ENCODE measurements around the gene SERTAD3. TPM values are rescaled to one million over a fixed set of nuclear protein-coding genes. Genes with fewer than 3 reads are reported as not detected.
A peak's percentile ranks its signal among the peaks of the same experiment; 100 is the strongest.
"Not testable (repeated sequence)": the region's sequence is repeated elsewhere in the genome, so short reads cannot be mapped to it uniquely, and the experiment has no call there.

SERTAD3 gene
- 26.0 and 29.9 TPM in 2 replicates for total RNA-seq (2014; rRNA removed; shearing (Covaris generic))

GRCh38 chr19:40444000-40444824 is at the start of gene SERTAD3:
Gene SERTAD3, minus strand, starts transcription at chr19:40444335. Its CDS starts 2,255 bp downstream, at chr19:40442080.
- H3K36me3 ChIP-seq (replicated peaks; ENCODE audit: control insufficient read depth, insufficient read depth, low read length), result peaks cover 11% of the 10 kb centered on the region
- H3K27me3 ChIP-seq (ENCODE audit: control insufficient read depth, insufficient read depth, low read length), result no peaks in the 10 kb centered on the region
- peak; percentile 99 for DNase-seq

GRCh38 chr19:40493778-40494177 is 49.6 kb upstream of the SERTAD3 start:
- H3K4me3 ChIP-seq (ENCODE audit: insufficient read depth, low read depth, low read length), result no peak overlapping the region
- H3K36me3 ChIP-seq (replicated peaks; ENCODE audit: control insufficient read depth, insufficient read depth, low read length), result no peaks in the 10 kb centered on the region
- peaks cover 13% of the 10 kb centered on the region for H3K27me3 ChIP-seq (ENCODE audit: control insufficient read depth, insufficient read depth, low read length)
- no peak for DNase-seq

More at GRCh38 chr19:40444000-40444824, at the start of gene SERTAD3:
- peak within 1 kb of the TSS; percentile 89 for H3K4me3 ChIP-seq (ENCODE audit: insufficient read depth, low read depth, low read length)

- no peak overlapping the region for H3K4me3 ChIP-seq (ENCODE audit: insufficient read depth, low read depth, low read length)
- DNase-seq, result no peak
- no peaks in the 10 kb centered on the region for H3K36me3 ChIP-seq (replicated peaks; ENCODE audit: control insufficient read depth, insufficient read depth, low read length)
- peaks cover 18% of the 10 kb centered on the region for H3K27me3 ChIP-seq (ENCODE audit: control insufficient read depth, insufficient read depth, low read length)
Measured at GRCh38 chr19:40492274-40492673, 48.1 kb upstream of the SERTAD3 start.

DNA sequence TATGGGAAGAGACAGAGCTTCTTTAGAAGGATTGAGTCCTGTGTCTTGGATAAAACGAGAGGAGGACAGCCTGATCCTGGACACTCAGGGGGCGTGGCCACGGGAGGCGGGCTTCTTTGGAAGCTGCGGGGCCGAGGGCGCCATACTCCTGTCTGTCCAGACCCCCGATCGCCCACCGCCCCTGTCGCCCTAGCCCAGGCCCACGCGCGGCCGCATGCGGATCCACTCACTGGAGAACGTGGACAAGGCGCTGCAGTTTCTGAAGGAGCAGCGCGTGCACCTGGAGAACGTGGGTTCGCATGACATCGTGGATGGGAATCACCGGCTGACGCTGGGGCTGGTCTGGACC is 45.7 kb upstream of the SERTAD3 start:
- H3K36me3 ChIP-seq (replicated peaks; ENCODE audit: control insufficient read depth, insufficient read depth, low read length), result no peaks in the 10 kb centered on the region
- H3K27me3 ChIP-seq (ENCODE audit: control insufficient read depth, insufficient read depth, low read length), result peaks cover 20% of the 10 kb centered on the region
- peak overlapping the region; percentile 32; the same call in 1 of the 2 replicates for H3K4me3 ChIP-seq (ENCODE audit: insufficient read depth, low read depth, low read length)
- DNase-seq, result peak; percentile 75

DNA sequence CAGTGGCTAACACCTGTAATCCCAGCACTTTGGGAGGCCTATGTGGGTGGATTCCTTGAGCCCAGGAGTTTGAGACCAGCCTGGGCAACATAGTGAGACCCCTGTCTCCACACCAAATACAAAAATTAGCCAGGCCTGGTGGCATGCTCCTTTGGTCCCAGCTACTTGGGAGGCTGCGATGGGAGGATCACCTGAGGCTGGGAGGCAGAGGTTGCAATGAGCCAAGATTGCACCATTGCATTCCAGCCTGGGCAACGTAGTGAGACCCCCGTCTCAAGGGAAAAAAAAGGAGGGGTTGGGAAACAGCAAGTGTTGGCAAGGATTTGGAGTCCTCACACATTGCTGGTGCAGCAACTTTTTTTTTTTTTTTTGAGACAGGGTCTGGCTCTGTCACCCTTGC is 41.9 kb upstream of the SERTAD3 start:
- peaks cover 14% of the 10 kb centered on the region for H3K27me3 ChIP-seq (ENCODE audit: control insufficient read depth, insufficient read depth, low read length)
- no peak for DNase-seq
- H3K36me3 ChIP-seq (replicated peaks; ENCODE audit: control insufficient read depth, insufficient read depth, low read length), result no peaks in the 10 kb centered on the region
- no peak overlapping the region for H3K4me3 ChIP-seq (ENCODE audit: insufficient read depth, low read depth, low read length)

GRCh38 chr19:40475878-40476644 is 31.9 kb upstream of the SERTAD3 start:
- H3K4me3 ChIP-seq (ENCODE audit: insufficient read depth, low read depth, low read length); H3K27me3 ChIP-seq (ENCODE audit: control insufficient read depth, insufficient read depth, low read length); H3K36me3 ChIP-seq (replicated peaks; ENCODE audit: control insufficient read depth, insufficient read depth, low read length); DNase-seq: not testable (repeated sequence)

- no peak for DNase-seq
- H3K4me3 ChIP-seq (ENCODE audit: insufficient read depth, low read depth, low read length), result no peak overlapping the region
Measured at GRCh38 chr19:40474737-40475136, 30.6 kb upstream of the SERTAD3 start.

DNA sequence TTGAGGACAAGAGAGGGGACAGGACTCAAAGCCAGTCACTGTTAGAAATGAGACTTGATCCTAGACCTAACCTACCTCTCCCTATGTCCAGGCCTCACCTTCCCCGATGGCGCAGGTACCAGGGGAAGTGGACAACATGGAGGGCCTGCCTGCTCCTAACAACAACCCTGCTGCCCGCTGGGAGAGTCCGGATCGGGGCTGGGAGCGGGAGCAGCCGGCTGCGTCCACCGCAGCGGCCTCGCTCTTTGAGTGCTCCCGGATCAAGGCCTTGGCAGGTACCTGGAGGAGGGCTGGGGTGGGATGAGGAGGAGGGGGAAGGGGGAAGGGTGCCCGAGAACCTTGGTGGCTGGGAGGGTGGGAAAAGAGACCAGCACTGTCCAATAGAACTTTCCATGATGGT is 28.4 kb upstream of the SERTAD3 start:
- Histone ChIP-seq H3K4me3 (ENCODE audit: insufficient read depth, low read depth, low read length) (no peak overlapping the region), H3K27me3 (ENCODE audit: control insufficient read depth, insufficient read depth, low read length) (peaks cover 12% of the 10 kb centered on the region), H3K36me3 (replicated peaks; ENCODE audit: control insufficient read depth, insufficient read depth, low read length) (no peaks in the 10 kb centered on the region)
- peak; percentile 26 for DNase-seq

More at GRCh38 chr19:40474737-40475136, 30.6 kb upstream of the SERTAD3 start:
- peaks cover 2% of the 10 kb centered on the region; the same call in 1 of the 2 replicates for H3K27me3 ChIP-seq (ENCODE audit: control insufficient read depth, insufficient read depth, low read length)
- no peaks in the 10 kb centered on the region for H3K36me3 ChIP-seq (replicated peaks; ENCODE audit: control insufficient read depth, insufficient read depth, low read length)

DNA sequence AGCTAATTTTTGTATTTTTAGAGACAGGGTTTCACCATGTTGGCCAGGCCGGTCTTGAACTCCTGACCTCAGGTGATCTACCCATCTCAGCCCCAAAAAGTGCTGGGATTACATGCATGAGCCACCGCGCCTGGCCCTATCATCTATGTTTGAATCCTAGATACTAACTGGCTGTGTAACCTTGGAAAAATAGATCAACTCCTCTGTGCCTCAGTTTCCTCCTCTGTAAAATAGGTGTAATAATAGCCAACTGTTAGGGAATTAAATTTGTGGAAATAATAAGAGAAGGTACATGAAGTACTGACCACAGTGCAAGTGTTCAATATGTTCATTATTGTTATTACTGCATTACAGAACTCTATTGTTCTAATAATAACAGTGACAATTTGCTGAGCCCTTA is 27.0 kb upstream of the SERTAD3 start:
- peaks cover 24% of the 10 kb centered on the region for H3K27me3 ChIP-seq (ENCODE audit: control insufficient read depth, insufficient read depth, low read length)
- H3K36me3 ChIP-seq (replicated peaks; ENCODE audit: control insufficient read depth, insufficient read depth, low read length), result no peaks in the 10 kb centered on the region
- DNase-seq, result no peak
- no peak overlapping the region for H3K4me3 ChIP-seq (ENCODE audit: insufficient read depth, low read depth, low read length)

DNA sequence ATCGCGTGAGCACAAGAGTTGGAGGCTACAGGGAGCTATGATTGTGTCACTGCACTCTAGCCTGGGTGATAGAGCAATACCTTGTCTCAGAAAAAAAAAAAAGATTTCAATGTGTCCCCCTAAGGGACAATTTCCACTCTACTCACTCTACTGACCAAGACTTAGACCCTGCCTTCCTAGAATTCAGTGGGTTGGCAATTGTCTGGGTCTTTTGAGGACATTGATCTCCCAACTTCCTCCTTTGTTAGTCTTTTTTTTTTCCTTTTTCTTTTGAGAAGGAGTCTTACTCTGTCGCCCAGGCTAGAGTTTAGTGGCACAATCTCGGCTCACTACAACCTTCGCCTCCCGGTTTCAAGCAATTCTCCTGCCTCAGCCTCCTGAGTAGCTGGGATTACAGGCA is 24.9 kb upstream of the SERTAD3 start:
- no peak for DNase-seq
- Histone ChIP-seq H3K4me3 (ENCODE audit: insufficient read depth, low read depth, low read length) (no peak overlapping the region), H3K27me3 (ENCODE audit: control insufficient read depth, insufficient read depth, low read length) (peaks cover 29% of the 10 kb centered on the region), H3K36me3 (replicated peaks; ENCODE audit: control insufficient read depth, insufficient read depth, low read length) (no peaks in the 10 kb centered on the region)

- Histone ChIP-seq H3K27me3 (ENCODE audit: control insufficient read depth, insufficient read depth, low read length) (peaks cover 29% of the 10 kb centered on the region), H3K36me3 (replicated peaks; ENCODE audit: control insufficient read depth, insufficient read depth, low read length) (no peaks in the 10 kb centered on the region), H3K4me3 (ENCODE audit: insufficient read depth, low read depth, low read length) (peak within 1 kb of the TSS; percentile 33; the same call in 1 of the 2 replicates)
- DNase-seq, result peak; percentile 85
Measured at GRCh38 chr19:40466985-40467734, 23.0 kb upstream of the SERTAD3 start, which contains the start of gene SPTBN4. Gene SPTBN4, plus strand, starts transcription at chr19:40467001. Its CDS starts 5,621 bp downstream, at chr19:40472622.

GRCh38 chr19:40466219-40466984 is 22.3 kb upstream of the SERTAD3 start:
- Histone ChIP-seq H3K4me3 (ENCODE audit: insufficient read depth, low read depth, low read length) (peak overlapping the region; percentile 33; the same call in 1 of the 2 replicates), H3K27me3 (ENCODE audit: control insufficient read depth, insufficient read depth, low read length) (peaks cover 29% of the 10 kb centered on the region), H3K36me3 (replicated peaks; ENCODE audit: control insufficient read depth, insufficient read depth, low read length) (no peaks in the 10 kb centered on the region)
- peak; percentile 46 for DNase-seq

- Histone ChIP-seq H3K36me3 (replicated peaks; ENCODE audit: control insufficient read depth, insufficient read depth, low read length) (no peaks in the 10 kb centered on the region), H3K27me3 (ENCODE audit: control insufficient read depth, insufficient read depth, low read length) (peaks cover 29% of the 10 kb centered on the region), H3K4me3 (ENCODE audit: insufficient read depth, low read depth, low read length) (peak within 1 kb of the TSS; percentile 69)
- peak; percentile 99 for DNase-seq
Measured at GRCh38 chr19:40465557-40466218, 21.6 kb upstream of the SERTAD3 start, which contains the start of gene BLVRB. Gene BLVRB, minus strand, starts transcription at chr19:40465745. Its CDS starts 57 bp downstream, at chr19:40465688.
